ENCODE data around the gene DPP6.

DPP6 gene

GRCh38 chr7:154905146-154905545, 852.9 kb downstream of the DPP6 start:
- DNase-seq = no peak

- no peak for DNase-seq
Measured at GRCh38 chr7:154905615-154906014, 853.4 kb downstream of the DPP6 start.

- DNase-seq = no peak
Measured at GRCh38 chr7:154906201-154906600, 854.0 kb downstream of the DPP6 start.

- DNase-seq = no peak
Measured at GRCh38 chr7:154906736-154907355, 854.6 kb downstream of the DPP6 start.

DNA sequence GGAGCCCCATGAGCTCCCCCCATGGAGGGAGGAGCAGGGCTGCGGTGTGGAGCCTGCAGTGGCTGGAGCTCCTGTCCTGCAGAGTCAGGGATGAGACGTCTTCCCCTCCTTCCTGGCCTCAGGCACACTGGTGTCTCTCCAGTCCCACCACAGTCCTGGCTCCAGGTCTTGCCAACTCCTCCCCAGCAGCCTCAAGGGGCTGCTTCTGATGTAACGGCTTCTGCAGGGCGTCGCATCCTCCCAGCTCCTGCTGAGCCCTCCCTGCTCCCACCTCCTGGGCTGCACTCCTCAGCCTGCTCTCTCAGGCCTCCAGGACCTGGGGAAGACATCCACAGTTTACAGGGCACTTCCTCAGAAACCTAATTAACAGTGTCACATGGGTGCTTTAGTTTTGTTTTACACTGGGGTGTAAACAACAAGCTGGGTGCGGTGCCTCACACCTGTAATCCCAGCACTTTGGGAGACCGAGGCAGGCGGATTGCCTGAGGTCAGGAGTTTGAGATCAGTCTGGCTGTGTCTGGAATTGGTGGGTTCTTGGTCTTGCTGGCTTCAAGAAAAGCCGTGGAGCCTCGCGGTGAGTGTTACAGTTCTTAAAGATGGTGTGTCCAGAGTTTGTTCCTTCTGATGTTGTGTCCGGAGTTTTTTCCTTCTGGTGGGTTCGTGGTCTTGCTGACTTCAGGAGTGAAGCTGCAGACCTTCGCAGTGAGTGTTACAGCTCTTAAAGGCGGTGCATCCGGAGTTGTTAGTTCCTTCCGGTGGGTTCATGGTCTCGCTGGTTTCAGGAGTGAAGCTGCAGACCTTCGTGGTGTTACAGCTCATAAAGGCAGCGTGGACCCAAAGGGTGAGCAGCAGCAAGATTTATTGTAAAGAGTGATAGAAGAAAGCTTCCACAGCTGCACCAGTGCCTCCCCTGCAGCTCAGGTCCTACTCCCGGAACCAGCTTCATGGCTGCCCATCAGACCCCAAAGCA, 855.7 kb downstream of the DPP6 start:
- no peak for DNase-seq

- DNase-seq = no peak
Measured at GRCh38 chr7:154909241-154910105, 857.3 kb downstream of the DPP6 start.

GRCh38 chr7:154910125-154910524, 857.9 kb downstream of the DPP6 start:
- DNase-seq = no peak

DNA sequence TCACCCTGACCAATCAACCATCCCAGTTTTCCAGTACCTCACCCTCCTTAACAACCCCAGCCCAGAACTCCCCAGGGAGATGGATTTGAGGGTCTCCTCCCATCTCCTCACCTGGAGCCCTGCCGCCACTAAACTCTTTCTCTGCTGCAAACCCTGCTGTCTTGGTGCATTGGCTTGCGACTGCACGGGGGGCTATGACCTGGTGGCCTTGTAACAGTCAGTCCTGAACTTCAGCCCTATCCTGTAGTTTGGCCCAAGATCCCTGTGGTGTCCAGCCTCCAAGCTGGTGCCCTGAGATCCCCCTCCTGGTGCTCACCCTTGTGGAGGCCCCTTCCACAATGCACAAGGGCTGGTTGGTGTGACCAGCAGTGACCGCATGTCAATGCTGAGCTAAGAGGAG, 858.8 kb downstream of the DPP6 start:
- DNase-seq = no peak

- no peak for DNase-seq
Measured at GRCh38 chr7:154911411-154911810, 859.2 kb downstream of the DPP6 start.

GRCh38 chr7:154911862-154912455, 859.8 kb downstream of the DPP6 start:
- DNase-seq = no peak

DNA sequence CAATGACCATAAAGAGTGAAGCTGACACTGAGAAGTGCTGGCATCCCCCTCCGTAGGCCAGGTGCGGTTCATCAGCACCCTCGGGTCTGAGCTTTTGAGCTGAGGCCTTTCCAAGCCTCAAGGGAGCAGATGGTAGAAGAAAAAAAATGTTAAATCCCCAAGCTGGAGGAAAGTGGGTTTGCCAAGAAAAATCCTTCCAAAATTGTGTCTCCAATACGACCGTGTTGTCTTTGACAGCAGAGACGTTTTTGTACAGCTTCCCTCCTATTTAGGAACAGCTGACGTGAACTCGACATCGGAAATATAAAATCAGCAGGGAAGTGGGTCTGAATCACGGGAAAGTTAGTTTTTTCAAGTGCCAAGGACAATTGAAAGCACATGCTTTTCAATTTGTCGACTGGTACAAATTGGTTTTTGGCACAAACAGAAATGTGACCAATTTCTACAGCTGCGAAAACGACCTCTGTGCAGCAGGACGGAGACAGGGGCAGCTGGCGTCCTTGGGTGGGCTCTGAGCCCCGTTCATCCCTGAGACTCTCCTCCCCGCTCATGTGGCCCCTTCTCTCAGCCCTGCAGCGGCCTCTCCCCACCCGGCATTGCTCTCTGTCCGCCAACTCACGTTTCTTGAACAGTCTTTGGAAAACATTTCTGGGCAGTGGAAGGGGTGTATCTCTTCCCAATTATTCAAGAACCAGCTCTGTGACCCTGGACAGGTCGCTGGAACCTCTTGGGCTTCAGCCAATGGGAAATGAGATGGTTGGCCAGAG, 860.9 kb downstream of the DPP6 start:
- DNase-seq = no peak

DNA sequence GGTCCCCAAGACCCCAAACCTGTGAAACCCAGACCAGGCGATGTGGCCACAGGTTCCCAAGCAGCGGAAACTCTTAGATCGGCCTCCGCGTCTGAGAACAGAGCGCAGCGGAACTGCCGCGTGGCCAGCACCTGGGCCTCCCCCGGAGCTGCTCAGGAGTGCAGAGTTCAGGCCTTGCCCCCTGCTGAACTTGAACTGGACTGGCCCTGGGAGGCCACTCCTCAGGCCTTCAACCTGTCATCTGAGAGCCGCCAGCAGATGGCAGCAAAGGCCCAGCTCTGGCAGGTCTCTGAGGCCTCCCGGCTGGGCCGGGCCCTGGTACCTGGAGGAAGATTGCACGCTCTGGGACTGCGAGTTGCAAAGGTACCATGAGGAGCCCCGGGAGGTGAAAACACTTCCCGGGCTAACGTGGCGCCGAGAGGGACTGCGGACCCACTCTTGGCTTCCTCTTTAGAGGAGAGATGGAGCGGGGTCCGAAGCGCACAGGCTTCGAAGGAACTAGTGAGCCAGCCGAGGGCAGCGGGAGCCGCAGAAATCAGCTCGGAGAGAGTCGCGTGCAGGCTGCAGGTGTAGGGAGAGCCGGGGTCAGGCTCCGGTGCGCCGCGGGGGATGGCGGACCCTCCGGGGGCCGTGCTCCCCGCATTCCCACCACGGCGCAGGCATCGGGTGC, 861.6 kb downstream of the DPP6 start:
- DNase-seq = peak; percentile 36

- DNase-seq = no peak
Measured at GRCh38 chr7:154914308-154914995, 862.3 kb downstream of the DPP6 start.

- no peak for DNase-seq
Measured at GRCh38 chr7:154914996-154915380, 862.8 kb downstream of the DPP6 start.

- DNase-seq = no peak
Measured at GRCh38 chr7:154915600-154915999, 863.4 kb downstream of the DPP6 start.

GRCh38 chr7:154916381-154916780, 864.2 kb downstream of the DPP6 start:
- no peak for DNase-seq

DNA sequence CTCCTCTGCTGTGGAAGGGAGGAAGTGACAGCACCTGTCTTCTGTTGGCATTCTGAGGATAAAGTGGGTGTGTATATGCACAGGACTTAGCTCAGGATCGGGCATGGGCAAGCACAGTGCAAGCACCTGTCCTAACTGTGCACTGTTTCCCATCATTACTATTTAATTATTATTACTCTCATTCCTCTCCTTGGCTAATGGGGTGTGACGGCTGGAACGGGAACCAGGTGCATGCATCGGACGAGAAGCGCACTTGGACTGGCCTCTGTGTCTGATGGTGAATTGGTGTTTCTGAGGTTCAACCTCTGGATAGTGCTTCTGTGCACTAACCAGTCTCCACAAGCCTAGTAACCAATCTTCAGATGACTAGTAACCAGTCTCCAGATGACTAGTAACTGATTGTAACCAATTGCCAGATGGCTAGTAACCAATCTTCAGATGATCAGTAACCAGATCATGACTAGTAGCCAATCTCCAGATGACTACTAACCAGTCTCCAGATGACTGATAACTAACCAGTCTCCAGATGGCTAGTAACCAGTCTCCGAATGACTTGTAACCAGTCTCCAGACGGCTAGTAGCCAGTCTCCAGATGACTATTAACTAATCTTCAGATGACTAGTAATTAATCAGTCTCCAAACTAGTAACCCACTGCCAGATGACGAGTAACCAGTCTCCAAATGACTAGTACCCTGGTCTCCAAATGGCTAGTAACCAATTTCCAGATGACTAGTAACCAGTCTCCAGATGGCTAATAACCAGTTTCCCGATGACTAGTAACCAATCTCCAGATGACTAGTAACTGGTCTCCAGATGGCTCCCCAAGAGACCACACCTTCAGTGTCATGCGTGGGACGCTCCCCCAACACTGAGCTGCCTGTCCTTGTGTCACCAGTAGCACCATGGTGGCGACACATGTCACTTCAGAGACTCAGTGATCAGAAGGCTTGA, 864.9 kb downstream of the DPP6 start:
- DNase-seq = no peak

- DNase-seq = no peak
Measured at GRCh38 chr7:154917808-154918160, 865.6 kb downstream of the DPP6 start.

GRCh38 chr7:154918266-154918665, 866.1 kb downstream of the DPP6 start:
- no peak for DNase-seq

GRCh38 chr7:154918741-154919140, 866.5 kb downstream of the DPP6 start:
- DNase-seq = no peak

Measured in NCI-H226 (cell line).